ENCODE results near the gene KIAA0753.

KIAA0753 gene

GRCh38 chr17:6568184-6568758, 72.2 kb downstream of the KIAA0753 start:
- DNase-seq, result no peak

DNA sequence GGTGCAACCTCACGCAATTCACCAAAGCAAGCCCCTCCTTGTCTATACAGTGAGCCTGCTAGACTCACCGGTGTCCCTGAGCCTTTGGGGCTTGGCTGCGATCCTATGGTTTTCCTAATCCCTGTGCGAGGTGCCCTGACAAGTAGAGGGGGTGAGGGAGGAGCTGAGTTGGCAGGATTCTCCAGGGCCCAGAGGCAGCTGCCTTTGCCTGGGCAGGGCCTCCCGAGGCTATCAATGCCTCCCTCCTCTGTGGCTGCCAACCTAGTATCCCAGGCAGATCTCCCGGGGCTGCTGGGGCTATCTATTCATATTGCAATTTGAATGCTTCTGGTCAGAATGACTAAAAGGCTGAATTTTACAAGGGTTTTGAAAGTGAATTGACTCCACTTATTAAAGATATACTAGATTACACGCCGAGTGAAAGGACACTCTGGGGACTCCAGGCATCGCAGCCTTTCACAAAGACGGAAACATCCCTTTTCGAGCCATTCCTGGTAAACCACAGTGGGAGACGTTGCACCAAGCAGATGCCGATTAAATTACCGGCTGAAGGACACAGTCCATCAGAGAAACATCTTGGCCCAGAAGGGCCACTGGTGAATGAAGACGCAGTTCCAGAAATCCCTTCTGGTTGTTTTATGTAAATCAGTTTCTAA, 72.9 kb downstream of the KIAA0753 start:
- no peak for DNase-seq

DNA sequence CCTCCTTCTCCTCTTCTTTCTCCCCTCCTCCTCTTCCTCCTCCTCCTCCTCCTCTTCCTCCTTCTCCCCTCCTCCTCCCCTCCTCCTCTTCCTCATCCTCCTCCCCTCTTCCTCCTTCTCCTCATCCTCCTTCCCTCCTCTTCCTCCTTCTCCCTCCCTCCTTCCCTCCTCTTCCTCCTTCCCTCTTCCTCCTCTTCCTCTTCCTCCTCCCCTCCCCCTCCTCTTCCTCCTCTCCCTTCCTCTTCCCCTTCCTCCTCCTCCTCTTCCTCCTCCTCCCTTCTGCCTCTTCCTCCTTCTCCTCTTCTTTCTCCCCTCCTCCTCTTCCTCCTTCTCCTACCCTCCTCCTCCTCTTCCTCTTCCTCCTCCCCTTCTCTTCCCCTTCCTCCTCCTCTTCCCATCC, 79.1 kb downstream of the KIAA0753 start:
- no peak for DNase-seq

DNA sequence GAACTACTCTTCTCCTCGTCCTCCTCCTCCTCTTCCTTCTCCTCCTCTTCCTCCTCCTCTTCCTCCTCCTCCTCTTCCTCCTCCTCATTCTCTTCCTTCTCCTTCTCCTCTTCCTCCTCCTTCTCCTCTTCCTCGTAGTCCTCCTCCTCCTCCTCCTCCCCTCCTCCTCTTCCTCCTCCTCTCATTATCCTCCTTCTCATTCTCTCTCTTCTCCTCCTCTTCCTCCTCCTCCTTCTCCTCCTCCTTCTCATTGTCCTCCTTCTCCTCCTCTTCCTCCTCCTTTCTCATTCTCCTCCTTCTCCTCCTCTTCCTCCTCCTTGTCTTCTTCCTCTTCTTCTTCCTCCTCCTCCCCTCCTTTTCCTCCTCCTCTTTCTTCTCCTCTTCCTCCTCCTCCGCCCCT, 80.0 kb downstream of the KIAA0753 start:
- no peak for DNase-seq

DNA sequence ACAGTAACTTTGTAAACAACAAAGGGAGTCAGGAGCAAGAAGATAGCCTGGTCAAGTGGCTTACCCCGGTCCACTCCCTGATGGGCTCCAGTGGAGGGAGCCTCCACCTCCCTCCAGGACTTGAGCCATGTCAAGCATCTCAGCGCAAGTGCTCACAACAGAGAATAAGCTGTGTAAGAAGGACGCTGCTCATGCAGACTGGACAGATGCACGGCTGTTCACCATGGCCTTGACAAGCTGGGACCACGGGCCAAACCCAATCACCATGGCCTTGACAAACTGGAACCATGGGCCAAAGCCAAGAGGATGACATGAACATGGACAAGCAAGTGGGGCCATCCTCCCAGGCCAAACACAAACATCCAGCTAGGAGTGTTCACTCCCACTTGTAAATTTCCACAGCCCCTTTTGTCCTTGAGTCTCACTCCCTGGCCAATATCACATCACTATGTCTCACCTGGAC, 80.7 kb downstream of the KIAA0753 start:
- DNase-seq, result no peak

DNA sequence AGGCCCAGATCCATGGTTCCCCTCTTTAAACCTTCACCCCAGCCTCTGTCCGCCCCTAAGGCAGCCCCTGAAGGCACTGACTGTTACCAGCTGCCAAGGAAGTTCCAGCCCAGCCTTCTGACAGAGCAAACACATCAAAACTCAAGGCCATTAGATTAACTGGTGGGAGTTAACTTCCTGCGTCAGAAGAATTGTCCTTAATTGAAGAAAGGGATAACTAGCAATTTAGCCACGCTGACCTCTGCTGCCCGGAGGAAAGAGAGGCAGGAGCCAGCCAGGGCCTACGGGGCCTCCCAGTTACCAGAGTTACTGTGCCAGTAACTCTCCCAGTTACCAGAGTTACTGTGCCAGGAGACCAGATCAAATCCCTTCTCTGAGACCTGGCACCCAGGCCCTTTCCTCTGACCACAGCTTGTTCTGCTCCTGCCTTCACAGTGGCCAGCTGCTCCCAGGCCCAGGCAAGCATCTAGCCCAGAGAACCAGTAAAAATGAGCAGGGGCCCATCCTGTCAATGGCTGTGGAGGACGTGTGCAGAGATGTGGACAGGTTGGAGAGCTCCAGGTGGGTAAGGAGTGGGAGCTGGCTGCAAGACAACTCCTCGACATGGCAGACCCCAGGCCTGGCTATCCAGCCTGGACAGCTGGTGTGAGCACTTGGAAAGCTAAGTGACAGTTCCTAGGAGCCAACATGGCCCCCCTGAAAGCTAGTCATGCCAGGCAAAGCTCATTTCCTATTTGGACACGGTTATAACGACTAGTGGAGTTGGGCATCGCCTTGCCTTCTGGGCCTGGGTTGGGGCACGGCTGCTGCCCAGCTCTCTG, 81.4 kb downstream of the KIAA0753 start:
- DNase-seq, result peak; percentile 9

DNA sequence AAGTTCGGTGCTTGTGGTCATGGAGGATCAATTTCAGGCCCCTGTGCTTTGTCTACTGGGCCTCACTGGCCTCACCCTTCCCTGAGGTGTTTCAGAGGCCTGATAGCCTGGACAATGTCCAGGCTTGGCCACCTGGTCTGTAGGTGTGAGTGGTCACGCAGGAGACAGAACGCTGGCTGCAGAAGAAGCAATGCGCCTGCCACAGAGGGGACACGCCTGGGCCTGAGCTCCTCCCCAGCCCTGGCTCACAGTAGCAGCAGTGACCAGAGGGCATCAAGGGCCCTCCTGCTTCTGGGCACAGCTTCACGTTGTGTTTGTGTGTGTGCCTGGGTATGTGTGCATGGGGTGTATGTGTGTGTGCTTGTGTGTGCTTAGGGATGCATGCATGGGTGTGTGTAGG, 82.2 kb downstream of the KIAA0753 start:
- no peak for DNase-seq

DNA sequence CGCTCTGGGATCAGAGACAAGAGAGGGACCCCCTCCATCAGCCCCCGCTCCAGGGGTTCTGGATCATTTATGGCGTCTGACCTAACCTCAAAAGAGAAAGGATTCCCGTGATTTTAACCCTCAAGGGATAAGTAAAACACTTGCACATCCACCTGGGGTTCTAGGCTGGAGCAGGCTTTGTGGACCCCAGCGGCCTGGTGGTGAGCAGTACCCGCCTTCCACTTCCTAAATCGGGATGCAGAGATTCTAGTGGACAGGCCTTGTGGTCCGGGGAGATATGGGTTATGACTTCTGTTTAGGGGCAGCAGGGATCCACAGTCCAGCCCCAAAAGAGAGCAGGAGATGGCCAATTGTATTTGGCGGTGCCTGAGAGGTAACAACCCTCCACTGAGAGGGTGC, 83.5 kb downstream of the KIAA0753 start:
- no peak for DNase-seq

- no peak for DNase-seq
These were observed 84.1 kb downstream of the KIAA0753 start, which contains the start of gene PITPNM3 for GRCh38 chr17:6556121-6557039. PITPNM3 (minus strand) TSS chr17:6556555; CDS start chr17:6556406, 149 bp downstream.

GRCh38 chr17:6555331-6556120, 85.0 kb downstream of the KIAA0753 start:
- DNase-seq, result peak; percentile 24

- DNase-seq, result no peak
These were observed 85.6 kb downstream of the KIAA0753 start for GRCh38 chr17:6554871-6555330.

DNA sequence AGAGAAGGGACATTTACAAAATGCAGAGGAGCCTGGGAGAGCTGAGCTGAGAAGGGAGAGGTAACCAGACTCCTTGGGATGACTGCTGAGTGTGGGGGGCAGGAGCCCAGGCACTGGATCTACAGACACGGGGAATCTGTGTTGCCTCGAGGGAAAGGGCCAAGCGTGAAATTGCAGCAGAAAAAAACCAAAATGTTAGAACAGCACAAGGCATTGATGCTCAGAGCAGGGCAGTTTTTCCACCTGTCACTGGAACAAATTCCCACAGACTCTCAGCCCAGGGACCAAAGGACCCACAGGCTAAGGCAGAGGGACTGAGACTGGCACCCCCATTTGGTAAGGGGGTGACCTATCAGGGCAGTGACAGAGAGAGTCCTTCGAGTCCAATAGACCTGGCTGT, 86.2 kb downstream of the KIAA0753 start:
- no peak for DNase-seq

DNA sequence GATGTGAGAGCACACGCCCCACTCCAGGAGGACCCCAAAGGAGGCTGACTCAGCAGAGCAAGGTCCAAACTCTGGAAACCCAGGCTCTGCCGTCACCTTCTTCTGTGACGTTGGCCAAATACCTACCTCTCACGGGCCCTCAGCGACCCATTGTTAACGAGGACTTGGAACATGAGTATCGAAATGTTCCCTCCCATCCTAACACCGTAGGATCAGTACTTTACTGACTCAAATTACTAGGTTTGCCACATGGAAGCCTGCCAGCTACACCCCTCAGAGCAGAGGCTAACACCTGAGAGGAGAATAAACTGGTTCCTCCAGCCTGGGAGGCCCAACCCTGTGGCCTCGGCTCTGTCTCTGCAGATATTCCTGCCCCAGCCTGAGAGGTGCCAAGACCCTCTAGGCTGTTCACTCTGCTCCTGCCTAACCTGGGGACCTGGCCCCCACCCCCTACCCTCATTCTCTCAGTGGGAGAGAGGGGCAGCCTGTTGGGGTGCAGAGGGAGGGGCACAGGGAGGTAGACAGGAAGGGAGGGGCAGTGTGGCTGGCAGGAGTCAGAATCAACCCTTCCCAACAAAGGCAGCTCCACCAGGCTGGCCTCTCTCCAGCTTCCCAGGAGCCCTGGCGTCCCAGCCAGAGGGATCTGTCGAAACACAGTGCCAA, 88.5 kb downstream of the KIAA0753 start:
- DNase-seq, result peak; percentile 57

DNA sequence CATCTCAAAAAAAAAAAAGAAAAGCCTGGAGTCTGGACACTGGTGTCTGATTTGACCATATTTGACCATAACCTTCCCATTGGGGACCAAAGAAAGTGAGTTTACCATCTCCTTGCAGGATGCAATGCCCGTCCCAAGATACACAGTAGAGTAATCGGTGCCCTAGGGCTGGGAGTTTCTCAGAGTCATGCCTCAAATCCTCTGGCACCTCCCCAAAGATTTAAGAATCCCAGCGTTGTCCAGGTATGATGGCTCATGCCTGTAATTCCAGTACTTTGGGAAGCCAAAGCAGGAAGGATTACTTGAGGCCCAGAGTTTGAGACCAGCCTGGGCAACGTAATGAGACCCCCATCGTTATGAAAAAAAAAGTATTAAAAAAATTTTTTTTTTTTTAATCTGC, 89.2 kb downstream of the KIAA0753 start:
- DNase-seq, result peak; percentile 37

GRCh38 chr17:6549384-6550036, 91.0 kb downstream of the KIAA0753 start:
- no peak for DNase-seq

DNA sequence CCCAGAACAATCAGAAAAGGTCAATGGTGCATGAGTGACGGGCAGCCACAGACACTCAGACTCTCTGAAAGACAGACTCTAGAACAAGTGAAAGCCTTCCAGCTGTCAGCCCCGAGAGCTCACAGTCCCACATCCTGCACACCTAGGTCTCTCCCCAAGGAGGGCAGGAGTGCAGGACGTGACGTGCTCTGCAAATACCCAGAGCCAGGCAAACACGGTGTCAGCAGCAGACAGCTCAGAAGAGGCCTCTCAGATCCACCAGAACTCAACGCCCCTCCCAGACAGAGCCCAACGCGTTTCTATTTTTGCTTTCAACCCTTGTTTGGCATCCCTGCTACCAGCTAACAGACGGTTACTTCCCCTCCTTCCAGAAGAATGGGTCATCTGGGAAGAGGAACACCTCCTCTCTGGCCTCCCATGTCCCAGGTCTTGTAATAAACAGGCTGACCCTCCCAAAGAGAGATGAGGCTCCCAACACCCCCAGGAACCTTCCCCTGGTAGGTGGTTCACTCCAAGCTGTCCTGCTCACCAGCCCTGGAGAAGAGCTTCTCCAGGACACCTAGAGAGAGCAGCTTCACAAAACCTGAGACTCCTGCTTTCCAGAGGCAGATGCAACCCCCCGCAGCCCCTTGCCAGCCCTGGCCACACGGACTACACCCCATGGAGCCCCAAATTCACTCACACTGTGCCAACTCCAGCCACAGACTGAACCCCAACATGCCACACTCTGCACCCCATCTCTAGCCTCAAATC, 91.8 kb downstream of the KIAA0753 start:
- DNase-seq, result no peak

- no peak for DNase-seq
These were observed 92.5 kb downstream of the KIAA0753 start for GRCh38 chr17:6548034-6548433.

DNA sequence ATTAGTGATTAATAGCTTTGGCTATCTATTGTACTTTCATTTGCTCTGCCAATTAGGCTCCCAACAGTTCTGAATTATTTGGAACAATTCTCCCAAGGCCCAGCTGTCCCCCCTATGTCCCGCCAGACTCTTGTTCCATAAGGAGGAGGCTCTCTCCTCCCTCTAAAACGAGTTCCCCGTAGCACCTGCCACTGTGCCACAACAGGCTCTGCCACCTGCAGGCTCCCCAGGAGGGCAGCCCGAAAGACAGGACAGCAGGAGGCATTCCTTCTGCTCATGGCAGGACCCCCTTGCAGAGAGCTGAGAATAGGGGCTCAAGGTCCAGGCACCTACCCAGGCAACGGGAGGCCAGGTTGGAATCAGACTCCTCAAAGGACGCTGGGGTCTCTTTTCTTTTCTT, 93.2 kb downstream of the KIAA0753 start:
- no peak for DNase-seq

DNA sequence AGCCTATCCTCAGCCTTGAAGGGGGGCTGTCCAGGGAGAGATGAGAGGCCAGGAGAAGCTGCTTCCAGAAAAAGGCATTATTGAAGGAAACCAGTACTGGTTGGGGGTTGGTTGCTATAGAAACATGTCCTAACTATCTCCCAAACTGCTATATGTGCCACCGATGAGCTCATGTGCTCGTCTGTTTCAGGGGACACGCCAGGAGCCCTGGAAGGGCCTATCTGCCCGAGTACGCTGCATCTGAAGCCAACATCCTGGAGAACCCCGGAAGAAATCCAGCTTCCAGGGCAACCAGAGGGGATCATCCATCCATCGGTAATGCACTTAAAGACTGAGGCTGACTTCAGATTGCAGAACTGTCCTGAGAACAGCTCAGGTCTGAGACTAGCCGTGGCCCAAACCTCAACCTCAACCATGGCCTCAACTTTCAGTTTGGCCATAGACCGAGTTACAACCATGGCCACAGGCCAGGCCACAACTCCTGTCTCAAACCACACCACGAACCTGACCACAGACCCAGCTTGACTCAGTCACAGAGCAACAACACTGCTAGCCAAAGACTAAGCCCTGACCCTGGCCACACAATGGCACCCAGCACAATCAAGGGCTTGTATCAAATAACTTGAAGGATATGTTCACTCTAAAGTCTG, 94.3 kb downstream of the KIAA0753 start:
- DNase-seq, result no peak
